ENCODE results near the gene SLC25A31.

Gene SLC25A31

DNA sequence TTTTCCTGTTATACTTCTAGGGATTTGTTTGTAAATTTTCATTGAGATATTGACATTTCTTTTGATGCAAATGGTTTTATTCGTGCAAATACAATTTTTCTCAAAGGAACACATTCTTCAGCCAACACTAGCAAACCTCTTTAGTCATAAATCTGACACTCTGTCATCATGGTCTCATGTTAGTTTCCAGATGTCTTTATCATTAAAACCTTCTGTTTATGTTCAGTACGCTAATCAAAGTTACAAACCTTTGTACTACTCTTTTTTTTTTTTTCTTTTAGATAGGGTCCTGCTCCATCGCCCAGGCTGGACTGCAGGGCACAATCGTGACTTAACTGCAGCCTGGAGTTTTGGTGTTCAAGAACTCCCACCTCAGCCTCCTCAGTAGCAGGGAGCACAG is 7.1 kb downstream of the SLC25A31 start:
- no peak for TF ChIP-seq CTCF (IDR thresholded peaks at IDR 0.05)
- no peak for DNase-seq
- Histone ChIP-seq H3K27me3 (no peaks in the 10 kb centered on the region), H3K27ac (no peak overlapping the region), H3K36me3 (no peaks in the 10 kb centered on the region), H3K4me3 (no peak overlapping the region), H3K9me3 (no peaks in the 10 kb centered on the region), H3K4me1 (no peaks in the 10 kb centered on the region)
- intact Hi-C loops (cut with DNase I; ENCODE audit: low total_unique reads), result no loop called here

DNA sequence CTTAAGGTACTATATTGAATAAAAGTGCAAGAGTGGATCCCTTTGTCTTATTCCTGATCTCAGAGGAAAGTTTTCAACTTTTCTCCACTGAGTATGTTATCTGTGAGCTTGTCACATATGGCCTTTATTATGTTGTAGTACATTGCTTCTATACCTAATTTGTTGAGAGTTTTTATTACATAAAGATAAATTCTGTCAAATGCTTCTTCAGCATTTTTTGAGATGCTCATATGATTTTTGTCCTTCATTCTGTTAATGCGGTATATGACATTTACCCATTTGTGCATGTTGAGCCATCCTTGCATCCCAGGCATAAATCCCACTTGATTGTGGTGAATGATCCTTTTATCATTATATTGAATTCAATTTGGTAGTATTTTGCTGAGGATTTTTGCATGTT is 11.0 kb downstream of the SLC25A31 start:
- no peak overlapping the region for H3K27ac ChIP-seq
- H3K4me3 ChIP-seq, result no peak overlapping the region
- no peaks in the 10 kb centered on the region for H3K27me3 ChIP-seq
- no peaks in the 10 kb centered on the region for H3K36me3 ChIP-seq
- intact Hi-C loops (cut with DNase I; ENCODE audit: low total_unique reads), result no loop called here
- TF ChIP-seq CTCF (IDR thresholded peaks at IDR 0.05), result no peak
- H3K4me1 ChIP-seq, result no peaks in the 10 kb centered on the region
- no peaks in the 10 kb centered on the region for H3K9me3 ChIP-seq
- no peak for DNase-seq

DNA sequence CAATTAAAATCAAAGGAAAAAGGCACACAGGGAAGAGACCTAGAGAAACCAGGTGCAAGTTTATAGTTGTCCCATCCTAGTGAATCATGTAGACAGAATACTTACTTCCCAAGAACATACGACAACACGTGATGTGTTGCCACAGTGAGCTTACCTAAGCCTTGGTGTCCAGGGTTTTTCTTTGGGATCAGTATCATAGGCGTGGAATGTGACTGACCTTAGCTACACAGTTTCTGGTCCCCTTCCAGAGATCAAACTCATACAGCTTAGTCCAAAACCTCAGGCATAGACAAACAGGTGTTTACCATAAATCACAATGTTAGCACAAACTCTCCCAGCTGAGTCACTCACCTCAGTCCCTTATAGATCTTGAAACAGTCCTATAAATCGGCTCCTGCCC is 17.7 kb downstream of the SLC25A31 start:
- intact Hi-C loops (cut with DNase I; ENCODE audit: low total_unique reads), result no loop called here
- TF ChIP-seq CTCF (IDR thresholded peaks at IDR 0.05), result no peak
- Histone ChIP-seq H3K27ac (no peak overlapping the region), H3K9me3 (peaks cover 0 to 8% (median 3%) of the 10 kb centered on the region in 3 donors), H3K4me3 (no peak overlapping the region), H3K4me1 (no peaks in the 10 kb centered on the region), H3K36me3 (no peaks in the 10 kb centered on the region), H3K27me3 (no peaks in the 10 kb centered on the region)
- DNase-seq, result no peak

- Histone ChIP-seq H3K27me3 (no peaks in the 10 kb centered on the region), H3K4me3 (no peak overlapping the region), H3K36me3 (no peaks in the 10 kb centered on the region), H3K27ac (no peak overlapping the region), H3K4me1 (no peaks in the 10 kb centered on the region), H3K9me3 (peaks cover 0 to 8% (median 3%) of the 10 kb centered on the region in 3 donors)
- DNase-seq, result no peak
- TF ChIP-seq CTCF (IDR thresholded peaks at IDR 0.05), result no peak
- intact Hi-C loops (cut with DNase I; ENCODE audit: low total_unique reads), result no loop called here
Observed at GRCh38 chr4:127748957-127749356, 18.8 kb downstream of the SLC25A31 start.

DNA sequence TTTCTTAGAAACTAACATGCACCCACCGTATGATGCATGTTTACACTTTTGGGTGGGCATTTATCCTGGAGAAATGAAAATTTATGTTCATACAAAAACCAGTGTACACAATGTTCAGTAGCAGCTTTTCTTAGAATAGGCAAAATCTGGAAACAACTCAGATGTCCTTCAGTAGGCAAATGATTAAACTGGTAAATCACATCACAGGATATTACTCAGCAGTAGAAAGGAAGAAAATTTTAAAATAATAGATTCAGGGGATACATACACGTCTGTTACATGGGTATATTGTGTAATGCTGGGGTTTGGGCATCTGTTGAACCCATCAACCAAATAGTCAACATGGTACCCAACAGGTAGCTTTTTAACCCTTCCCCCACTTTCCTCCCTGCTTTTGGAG is 26.7 kb downstream of the SLC25A31 start:
- no peak for TF ChIP-seq CTCF (IDR thresholded peaks at IDR 0.05)
- H3K4me1 ChIP-seq, result no peaks in the 10 kb centered on the region
- H3K9me3 ChIP-seq, result no peaks in the 10 kb centered on the region
- no peaks in the 10 kb centered on the region for H3K27me3 ChIP-seq
- no peak for DNase-seq
- no peak overlapping the region for H3K27ac ChIP-seq
- H3K36me3 ChIP-seq, result no peaks in the 10 kb centered on the region
- no peak overlapping the region for H3K4me3 ChIP-seq
- intact Hi-C loops (cut with DNase I; ENCODE audit: low total_unique reads), result no loop called here

DNA sequence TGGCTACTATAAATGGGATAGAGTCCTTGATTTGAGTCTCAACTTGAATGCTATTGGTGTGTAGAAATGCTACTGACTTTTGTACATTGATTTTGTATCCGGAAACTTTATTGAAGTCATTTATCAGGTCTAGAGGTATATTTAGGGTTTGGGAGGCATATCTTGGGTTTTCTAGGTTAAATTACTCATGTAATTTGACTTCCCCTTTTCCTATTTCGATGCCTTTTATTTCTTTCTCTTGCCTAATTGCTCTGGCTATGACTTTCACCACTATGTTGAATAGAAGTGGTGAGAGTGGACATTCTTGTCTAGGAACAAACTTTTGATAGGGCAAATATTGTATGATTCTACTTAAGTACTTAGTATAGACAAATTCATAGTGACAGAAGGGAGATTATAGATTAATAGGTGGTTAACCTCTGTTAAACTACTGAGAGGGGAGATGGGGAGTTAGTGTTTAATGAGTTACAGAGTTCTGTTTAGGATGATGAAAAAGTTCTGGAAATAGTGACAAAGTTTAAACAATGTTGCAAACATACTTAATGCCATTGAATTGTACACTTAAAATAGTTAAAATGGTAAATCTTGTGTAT is 29.1 kb downstream of the SLC25A31 start:
- Histone ChIP-seq H3K27ac (no peak overlapping the region), H3K4me3 (no peak overlapping the region), H3K36me3 (no peaks in the 10 kb centered on the region), H3K27me3 (no peaks in the 10 kb centered on the region), H3K4me1 (no peaks in the 10 kb centered on the region), H3K9me3 (no peaks in the 10 kb centered on the region)
- intact Hi-C loops (cut with DNase I; ENCODE audit: low total_unique reads), result no loop called here
- no peak for TF ChIP-seq CTCF (IDR thresholded peaks at IDR 0.05)
- no peak for DNase-seq

Data from tibial artery (tissue), 4 donors.